Activated CD8-positive, alpha-beta memory T cell treated with anti-CD3 and anti-CD28 coated beads, Interleukin-2, amount 10 ng/mL, durations not matched to agents 7 days and 5 days (primary cell): ENCODE results near the gene TERF2IP. TPM values are rescaled to one million over a fixed set of nuclear protein-coding genes. Genes with fewer than 3 reads are reported as not detected.

Experiments
- ATAC-seq: fragments of 150-1000 bp; cut with Tn5 transposase; one replicate; pipeline ENCODE4 v1.10.0; 2021; ENCODE audit warnings: moderate library complexity
- CTCF ChIA-PET: fragments of 350-600 bp; sonication (Branson Sonifier 250); formaldehyde crosslinking; loops from one replicate; lab custom pipeline; 2021; ENCODE audit warnings: antibody characterized with exemption; lab: Charles Lee
- DNase-seq: peaks from one replicate; pipeline ENCODE4 v3.0.0-alpha.2; 2020
- H3K27ac Mint-ChIP-seq: one replicate; pipeline ENCODE4 v1.8.0; 2021; ENCODE audit warnings: mild to moderate bottlenecking, mixed read lengths
- H3K27me3 Mint-ChIP-seq: one replicate; pipeline ENCODE4 v1.8.0; 2021; ENCODE audit warnings: mixed read lengths
- H3K36me3 Mint-ChIP-seq: one replicate; pipeline ENCODE4 v1.8.0; 2021; ENCODE audit warnings: mild to moderate bottlenecking, mixed read lengths
- H3K4me1 Mint-ChIP-seq: one replicate; pipeline ENCODE4 v1.8.0; 2021; ENCODE audit warnings: mixed read lengths
- H3K4me3 Mint-ChIP-seq: one replicate; pipeline ENCODE4 v1.8.0; 2021; ENCODE audit warnings: mild to moderate bottlenecking, moderate library complexity, mixed read lengths
- H3K9me3 Mint-ChIP-seq: one replicate; pipeline ENCODE4 v1.8.0; 2022; ENCODE audit warnings: low read depth, mixed read lengths
- total RNA-seq, 2 experiments: library from RNA; stranded (reverse); gene quantifications; one replicate each; pipeline ENCODE4 v1.2.3, GENCODE V29; 2021

Gene TERF2IP
- 10 to 100 TPM; 71.1 to 91.4 TPM for total RNA-seq

- no peaks in the 10 kb centered on the region for H3K27me3 Mint-ChIP-seq
- H3K36me3 Mint-ChIP-seq = peaks cover 39% of the 10 kb centered on the region
- peak within 1 kb of the TSS; percentile 81 for H3K4me3 Mint-ChIP-seq
Observed at GRCh38 chr16:75647492-75648264, at the start of gene TERF2IP, which contains the start of gene KARS1. TERF2IP (plus strand) TSS chr16:75647773; CDS start chr16:75647883, 110 bp downstream. KARS1 (minus strand) TSS chr16:75647665; CDS start chr16:75647639, 26 bp downstream.

GRCh38 chr16:75599452-75600277 is 47.9 kb upstream of the TERF2IP start:
- no peak overlapping the region for H3K4me3 Mint-ChIP-seq
- peaks cover 10% of the 10 kb centered on the region for H3K9me3 Mint-ChIP-seq
- H3K4me1 Mint-ChIP-seq = peaks cover 6% of the 10 kb centered on the region
- DNase-seq = no peak
- no peaks in the 10 kb centered on the region for H3K27me3 Mint-ChIP-seq
- CTCF ChIA-PET = no interaction called here
- peaks cover 67% of the 10 kb centered on the region for H3K36me3 Mint-ChIP-seq
- H3K27ac Mint-ChIP-seq = no peak overlapping the region
- no peak for ATAC-seq

More at GRCh38 chr16:75647492-75648264, at the start of gene TERF2IP, which contains the start of gene KARS1:
- H3K9me3 Mint-ChIP-seq = no peaks in the 10 kb centered on the region
- ATAC-seq = peak; percentile 90
- CTCF ChIA-PET = interaction anchor here (0.7 to 7.6 kb wide), 9 partner anchors 9 to 214 kb away, joined by 3 to 63 read pairs (median 3); partner anchors contain the start of genes ADAT1, CFDP1, TMEM170A and TMEM231
- peaks cover 55% of the 10 kb centered on the region for H3K4me1 Mint-ChIP-seq
- peak; percentile 97 for DNase-seq
- peak within 1 kb of the TSS; percentile 98 for H3K27ac Mint-ChIP-seq

DNA sequence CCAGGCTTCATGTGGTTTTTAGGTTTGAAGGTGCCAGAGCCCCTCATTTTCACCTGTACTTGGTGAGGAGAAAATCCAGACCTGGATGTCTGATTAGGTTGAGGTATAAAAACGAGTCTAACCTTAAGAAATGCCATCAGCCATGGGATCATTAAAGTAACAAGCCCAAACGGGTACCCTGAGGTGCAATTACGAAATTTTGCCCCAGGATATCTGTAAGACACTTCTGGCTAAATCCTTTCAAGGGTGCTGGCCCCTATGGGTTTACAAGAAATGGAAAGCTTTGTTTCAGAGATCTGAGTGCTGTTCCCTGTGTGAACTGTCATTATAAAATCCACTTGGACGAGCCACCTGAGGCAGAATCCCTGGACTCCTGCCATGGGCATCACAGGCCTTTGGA is 44.3 kb upstream of the TERF2IP start:
- peaks cover 73% of the 10 kb centered on the region for H3K36me3 Mint-ChIP-seq
- no peak overlapping the region for H3K27ac Mint-ChIP-seq
- peaks cover 3% of the 10 kb centered on the region for H3K4me1 Mint-ChIP-seq
- no peak overlapping the region for H3K4me3 Mint-ChIP-seq
- no peaks in the 10 kb centered on the region for H3K27me3 Mint-ChIP-seq
- DNase-seq (no peak), ATAC-seq (no peak)
- CTCF ChIA-PET = no interaction called here
- H3K9me3 Mint-ChIP-seq = peaks cover 8% of the 10 kb centered on the region

DNA sequence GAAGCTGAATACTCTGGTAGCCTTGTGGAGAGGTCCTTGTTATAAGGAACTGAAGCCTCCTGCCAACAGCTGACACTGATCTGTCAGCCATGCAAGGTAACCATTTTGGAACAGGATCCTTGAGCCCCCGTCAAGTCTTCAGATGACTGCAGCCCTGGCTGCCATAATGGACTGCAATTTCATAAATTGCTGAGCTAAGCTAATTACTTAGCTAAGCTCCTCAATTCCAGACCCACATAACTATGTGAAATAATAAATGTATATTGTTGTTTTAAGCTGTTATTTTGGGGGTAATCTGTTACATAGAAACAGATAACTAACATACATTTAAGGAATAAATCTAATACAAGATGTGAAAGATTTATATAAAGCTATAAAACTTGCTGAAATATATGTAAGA is 41.1 kb upstream of the TERF2IP start:
- ATAC-seq = no peak
- CTCF ChIA-PET = interaction anchor here (1.0 to 1.7 kb wide), 4 partner anchors 11 to 89 kb away, joined by 3 to 7 read pairs (median 6); no protein-coding TSS in a partner anchor
- Mint-ChIP-seq H3K9me3 (peaks cover 8% of the 10 kb centered on the region), H3K36me3 (peaks cover 57% of the 10 kb centered on the region), H3K27me3 (no peaks in the 10 kb centered on the region), H3K4me1 (peaks cover 3% of the 10 kb centered on the region), H3K4me3 (no peak overlapping the region), H3K27ac (no peak overlapping the region)
- no peak for DNase-seq

DNA sequence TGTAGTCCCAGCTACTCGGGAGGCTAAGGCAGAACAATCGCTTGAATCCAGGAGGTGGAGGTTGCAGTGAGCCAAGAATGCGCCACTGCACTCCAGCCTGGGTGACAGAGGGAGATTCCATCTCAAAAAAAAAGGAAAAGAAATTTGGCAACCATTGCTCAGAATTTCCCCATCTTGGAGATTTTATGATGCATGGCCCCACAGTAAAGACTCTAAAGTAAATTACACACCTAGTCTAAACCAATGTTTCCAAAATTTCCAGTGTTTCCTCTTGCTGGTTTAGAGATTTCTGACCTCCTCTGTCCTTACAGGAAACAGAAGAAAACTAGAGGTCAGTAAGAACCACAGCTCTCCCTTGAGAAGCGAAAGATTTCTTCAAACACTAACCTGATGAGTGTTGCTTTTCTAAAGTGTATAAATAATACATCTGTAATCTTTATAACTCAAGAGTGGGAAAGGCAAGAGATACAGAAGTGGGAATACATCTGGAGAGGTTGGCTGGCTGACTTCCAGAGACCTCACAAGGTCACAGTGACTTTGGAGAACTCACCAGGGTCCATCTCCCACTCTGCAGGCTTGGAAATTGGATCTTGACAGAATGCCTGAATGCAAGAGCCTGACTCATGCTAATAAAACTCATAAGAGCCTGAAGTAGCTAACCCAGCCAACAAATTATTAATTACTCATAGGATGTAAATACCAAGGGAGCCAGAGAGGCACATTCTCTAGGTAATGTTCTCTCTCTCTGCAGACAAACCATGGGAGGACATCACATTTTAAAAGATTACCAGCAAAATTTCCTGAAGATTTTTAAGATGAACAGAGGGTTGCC is 33.3 kb upstream of the TERF2IP start:
- H3K9me3 Mint-ChIP-seq = no peaks in the 10 kb centered on the region
- CTCF ChIA-PET = no interaction called here
- ATAC-seq = no peak
- H3K4me1 Mint-ChIP-seq = peaks cover 31% of the 10 kb centered on the region
- H3K36me3 Mint-ChIP-seq = peaks cover 60% of the 10 kb centered on the region
- no peak overlapping the region for H3K27ac Mint-ChIP-seq
- H3K27me3 Mint-ChIP-seq = no peaks in the 10 kb centered on the region
- DNase-seq = no peak
- no peak overlapping the region for H3K4me3 Mint-ChIP-seq

- Mint-ChIP-seq H3K27me3 (no peaks in the 10 kb centered on the region), H3K4me1 (peaks cover 39% of the 10 kb centered on the region), H3K9me3 (no peaks in the 10 kb centered on the region), H3K4me3 (no peak overlapping the region), H3K36me3 (peaks cover 63% of the 10 kb centered on the region), H3K27ac (peak overlapping the region; percentile 89)
- DNase-seq (no peak), ATAC-seq (no peak)
- CTCF ChIA-PET = interaction anchor here (0.6 to 1.6 kb wide), 4 partner anchors 34 to 416 kb away, joined by 3 to 5 read pairs (median 4); partner anchors contain the start of gene GABARAPL2
Observed at GRCh38 chr16:75615619-75616018, 32.0 kb upstream of the TERF2IP start.

DNA sequence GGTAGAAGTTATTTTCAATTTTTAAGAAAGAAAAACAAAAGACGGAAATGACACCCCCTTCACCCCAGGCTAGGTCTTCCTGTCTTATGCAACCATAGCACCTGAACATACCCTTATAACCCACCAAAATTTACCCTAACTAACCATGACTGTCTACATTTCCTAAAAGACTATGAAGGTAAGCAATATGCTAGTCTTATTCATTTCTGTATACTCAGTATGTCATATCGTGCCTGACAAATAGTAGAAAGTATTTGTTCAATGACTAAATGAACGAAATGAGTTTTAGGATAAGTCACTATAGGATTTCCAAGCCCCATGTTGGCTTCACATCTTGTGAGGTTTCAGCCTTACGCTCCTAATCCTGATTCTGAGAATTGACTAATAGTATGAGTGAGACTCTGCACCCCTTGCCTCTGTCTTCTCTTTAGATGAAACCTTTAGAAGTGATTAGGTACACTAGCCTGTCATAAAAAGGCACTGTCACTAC is 31.0 kb upstream of the TERF2IP start:
- peak overlapping the region; percentile 33 for H3K4me3 Mint-ChIP-seq
- H3K27ac Mint-ChIP-seq = peak overlapping the region; percentile 89
- ATAC-seq (peak; percentile 69), DNase-seq (peak; percentile 50)
- CTCF ChIA-PET = interaction anchor here (1.6 kb wide), 2 partner anchors 50 to 99 kb away, joined by 5 read pairs; partner anchors contain the start of gene GABARAPL2
- peaks cover 48% of the 10 kb centered on the region for H3K4me1 Mint-ChIP-seq
- no peaks in the 10 kb centered on the region for H3K9me3 Mint-ChIP-seq
- H3K27me3 Mint-ChIP-seq = no peaks in the 10 kb centered on the region
- peaks cover 60% of the 10 kb centered on the region for H3K36me3 Mint-ChIP-seq

DNA sequence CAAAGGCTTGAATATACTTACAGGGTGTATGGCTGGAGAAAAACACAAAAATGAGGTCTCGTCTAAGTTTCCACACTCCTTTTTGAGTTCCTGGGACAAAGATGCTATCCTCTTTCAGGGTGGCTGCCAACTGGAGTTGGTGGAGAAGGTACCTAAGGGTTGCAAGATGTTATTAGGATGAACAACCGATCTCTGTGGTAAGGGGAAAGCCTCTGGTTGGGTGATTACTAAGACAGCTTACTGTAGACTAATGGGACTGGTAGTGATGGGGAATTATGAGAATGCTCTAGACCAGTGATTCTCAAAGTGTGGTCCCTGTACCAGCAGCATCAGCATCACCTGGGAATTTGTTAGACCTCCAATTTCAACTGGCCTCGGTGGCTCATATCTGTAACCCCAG is 30.5 kb upstream of the TERF2IP start:
- CTCF ChIA-PET = no interaction called here
- ATAC-seq = no peak
- no peak for DNase-seq
- peak overlapping the region; percentile 89 for H3K27ac Mint-ChIP-seq
- peaks cover 59% of the 10 kb centered on the region for H3K36me3 Mint-ChIP-seq
- H3K27me3 Mint-ChIP-seq = no peaks in the 10 kb centered on the region
- H3K9me3 Mint-ChIP-seq = no peaks in the 10 kb centered on the region
- peaks cover 53% of the 10 kb centered on the region for H3K4me1 Mint-ChIP-seq
- H3K4me3 Mint-ChIP-seq = no peak overlapping the region

- Mint-ChIP-seq H3K27me3 (no peaks in the 10 kb centered on the region), H3K27ac (no peak overlapping the region), H3K4me3 (no peak overlapping the region), H3K4me1 (peaks cover 56% of the 10 kb centered on the region), H3K9me3 (no peaks in the 10 kb centered on the region), H3K36me3 (peaks cover 43% of the 10 kb centered on the region)
- DNase-seq (no peak), ATAC-seq (no peak)
- CTCF ChIA-PET = interaction anchor here (0.6 to 5.1 kb wide), 5 partner anchors 12 to 185 kb away, joined by 3 to 63 read pairs (median 3); partner anchors contain the start of genes CFDP1, CHST6, KARS1 and TERF2IP
Observed at GRCh38 chr16:75618780-75619179, 28.8 kb upstream of the TERF2IP start.

- Mint-ChIP-seq H3K4me1 (peaks cover 54% of the 10 kb centered on the region), H3K27ac (peak overlapping the region; percentile 97), H3K27me3 (no peaks in the 10 kb centered on the region), H3K4me3 (peak overlapping the region; percentile 90), H3K36me3 (peaks cover 35% of the 10 kb centered on the region), H3K9me3 (no peaks in the 10 kb centered on the region)
- DNase-seq (peak; percentile 82), ATAC-seq (peak; percentile 24)
- CTCF ChIA-PET = interaction anchor here (0.8 to 5.1 kb wide), 11 partner anchors 10 to 520 kb away, joined by 3 to 63 read pairs (median 7); partner anchors contain the start of genes GABARAPL2, KARS1, TERF2IP and TMEM170A
Observed at GRCh38 chr16:75620326-75621169, 27.0 kb upstream of the TERF2IP start.

DNA sequence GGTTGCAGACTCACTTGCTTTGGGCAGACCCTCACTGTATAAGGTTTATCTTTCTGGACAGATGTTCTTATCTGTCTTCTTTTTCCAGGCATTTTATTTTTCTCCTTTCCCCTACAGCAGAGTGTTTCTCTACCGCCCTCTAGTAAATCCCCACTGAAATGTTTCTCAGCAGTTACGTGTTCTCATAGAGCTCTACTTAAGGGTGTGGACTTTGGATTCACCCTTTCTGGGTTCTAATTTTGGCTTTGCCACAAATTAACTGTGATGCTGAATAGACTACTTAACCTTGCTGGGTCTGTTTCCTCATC is 26.4 kb upstream of the TERF2IP start:
- CTCF ChIA-PET = interaction anchor here (0.8 to 5.1 kb wide), 13 partner anchors 14 to 520 kb away, joined by 3 to 63 read pairs (median 6); partner anchors contain the start of genes GABARAPL2, KARS1, TERF2IP and TMEM170A
- no peak for DNase-seq
- ATAC-seq = no peak
- H3K9me3 Mint-ChIP-seq = no peaks in the 10 kb centered on the region
- no peaks in the 10 kb centered on the region for H3K27me3 Mint-ChIP-seq
- peaks cover 48% of the 10 kb centered on the region for H3K4me1 Mint-ChIP-seq
- peak overlapping the region; percentile 90 for H3K4me3 Mint-ChIP-seq
- peak overlapping the region; percentile 97 for H3K27ac Mint-ChIP-seq
- H3K36me3 Mint-ChIP-seq = peaks cover 36% of the 10 kb centered on the region
